Testis (tissue), 3 donors: ENCODE data around the gene IP6K1. TPM values are rescaled to one million over a fixed set of nuclear protein-coding genes. Genes with fewer than 3 reads are reported as not detected.
A peak's percentile ranks its signal among the peaks of the same experiment; 100 is the strongest.

Experiments used
- DNase-seq: peaks from one replicate; pipeline ENCODE4 v3.0.0-alpha.2; 2019
- H3K27ac ChIP-seq, 2 donors: fragments of 200-600 bp; sonication (generic); one replicate each; pipeline ENCODE4 v1.5.1; 2019
- H3K27me3 ChIP-seq: fragments of 200-600 bp; sonication (generic); one replicate; pipeline ENCODE4 v1.5.1; 2019
- H3K36me3 ChIP-seq: fragments of 200-600 bp; sonication (generic); one replicate; pipeline ENCODE4 v1.5.1; 2017; ENCODE audit warnings: low read depth; ENCODE audit errors: missing control alignments
- H3K4me1 ChIP-seq: fragments of 200-600 bp; sonication (generic); one replicate; pipeline ENCODE4 v1.5.1; 2019
- H3K4me3 ChIP-seq, 2 donors: fragments of 200-600 bp; sonication (generic); one replicate each; pipeline ENCODE4 v1.5.1; 2017 to 2019
- H3K9me3 ChIP-seq: fragments of 200-600 bp; sonication (generic); one replicate; pipeline ENCODE4 v1.5.1; 2017
- POLR2A ChIP-seq: fragments of 450-650 bp; IDR thresholded peaks from one replicate; pipeline ENCODE4 v1.6.1; 2017; ENCODE audit warnings: antibody characterized with exemption, mild to moderate bottlenecking, moderate library complexity
- WGBS, 2 donors: methylation state at CpG; one replicate each; pipeline ENCODE4 v1.1.5; 2018; 5-methylcytosine and 5-hydroxymethylcytosine counted together
- intact Hi-C: fragments of 100-400 bp; cut with DNase I; formaldehyde crosslinking; loops from one replicate; pipeline ENCODE4 v1.15.1; 2023; ENCODE audit warnings: low total_unique reads
- polyA plus RNA-seq: library from polyadenylated mRNA; stranded (reverse); fragments of 350-450 nt; fragmentation: Illumina TruSeq; extraction: RNeasy Lipid Tissue Mini Kit (QIAGEN cat#74804); gene quantifications from one replicate; pipeline ENCODE4 v1.2.3, GENCODE V29; 2014; ENCODE audit warnings: low read depth, low replicate concordance; ENCODE audit not compliant: insufficient read depth
- total RNA-seq, 2 donors: library from RNA; depleted of rRNA; stranded (reverse); fragments of >200 nt; gene quantifications; one replicate each; pipeline ENCODE4 v1.2.3, GENCODE V29; 2016
- TF ChIP-seq, protein P1 (sequence below), 3 experiments: fragments of 450-650 bp in 2 of 3; fragments of 200-600 bp in 1 of 3; sonication (generic) in 1 of 3; IDR thresholded peaks; one replicate each; pipeline ENCODE4 v1.5.1; 2016 to 2019; ENCODE audit warnings: antibody characterized with exemption in 3 of 3, mild to moderate bottlenecking in 2 of 3, moderate library complexity in 1 of 3

Gene IP6K1
- total and polyA plus RNA-seq, 3 donors from 2014 or later = 96.0 to 134 (median 97.4) TPM

DNA sequence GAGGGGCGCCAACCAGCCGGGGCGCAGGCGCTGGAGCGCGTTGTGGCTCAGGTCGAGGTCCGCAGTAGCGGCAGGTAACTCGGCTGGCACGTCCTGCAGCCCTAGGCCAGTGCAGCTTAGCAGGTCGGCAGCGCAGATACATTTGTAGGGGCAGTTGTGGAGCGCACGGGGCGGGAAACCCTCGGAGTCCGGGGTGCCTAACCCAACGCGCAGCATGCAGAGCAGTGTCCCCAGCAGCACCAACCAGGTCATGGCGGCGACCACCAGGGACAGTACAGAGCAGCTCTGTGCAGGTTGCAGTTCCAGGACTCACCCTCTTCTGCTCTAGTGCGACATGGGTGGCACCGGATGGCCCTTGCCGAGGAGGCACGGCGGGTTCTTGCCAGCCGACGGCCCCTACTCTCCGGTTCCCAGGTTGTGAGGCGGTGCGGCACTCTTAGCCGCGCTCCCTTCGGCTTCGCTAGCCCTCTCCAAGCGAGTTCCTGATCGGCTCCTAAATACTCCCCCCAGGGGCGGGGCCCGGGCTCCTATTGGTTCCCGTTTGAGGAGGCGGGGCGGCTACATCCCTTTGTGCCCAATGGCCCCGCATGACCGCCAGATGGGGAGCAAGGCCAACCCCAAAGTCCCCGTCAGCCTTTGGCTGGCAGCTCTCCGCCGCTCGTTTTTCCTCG lies 67.0 kb downstream of the IP6K1 start, which contains the start of gene AMIGO3:
Gene AMIGO3 (minus strand): TSS at position 471 of the 671 bp plus-strand sequence. CDS start 219 bp downstream, at position 252.
- H3K9me3 ChIP-seq = no peaks in the 10 kb centered on the region
- WGBS, 2 donors = 1 to 2% methylated on average over 9 to 47 of the region's 50 CpGs
- peaks cover 19% of the 10 kb centered on the region for H3K4me1 ChIP-seq
- no peaks in the 10 kb centered on the region for H3K27me3 ChIP-seq
- H3K4me3 ChIP-seq = peak within 1 kb of the TSS; percentile 33 to 58
- intact Hi-C loops = no loop called here
- peak within 1 kb of the TSS in 1 of 2 donors; percentile 62 for H3K27ac ChIP-seq
- no peaks in the 10 kb centered on the region for H3K36me3 ChIP-seq
- peak; percentile 99 for DNase-seq
- TF ChIP-seq, protein P1, sequence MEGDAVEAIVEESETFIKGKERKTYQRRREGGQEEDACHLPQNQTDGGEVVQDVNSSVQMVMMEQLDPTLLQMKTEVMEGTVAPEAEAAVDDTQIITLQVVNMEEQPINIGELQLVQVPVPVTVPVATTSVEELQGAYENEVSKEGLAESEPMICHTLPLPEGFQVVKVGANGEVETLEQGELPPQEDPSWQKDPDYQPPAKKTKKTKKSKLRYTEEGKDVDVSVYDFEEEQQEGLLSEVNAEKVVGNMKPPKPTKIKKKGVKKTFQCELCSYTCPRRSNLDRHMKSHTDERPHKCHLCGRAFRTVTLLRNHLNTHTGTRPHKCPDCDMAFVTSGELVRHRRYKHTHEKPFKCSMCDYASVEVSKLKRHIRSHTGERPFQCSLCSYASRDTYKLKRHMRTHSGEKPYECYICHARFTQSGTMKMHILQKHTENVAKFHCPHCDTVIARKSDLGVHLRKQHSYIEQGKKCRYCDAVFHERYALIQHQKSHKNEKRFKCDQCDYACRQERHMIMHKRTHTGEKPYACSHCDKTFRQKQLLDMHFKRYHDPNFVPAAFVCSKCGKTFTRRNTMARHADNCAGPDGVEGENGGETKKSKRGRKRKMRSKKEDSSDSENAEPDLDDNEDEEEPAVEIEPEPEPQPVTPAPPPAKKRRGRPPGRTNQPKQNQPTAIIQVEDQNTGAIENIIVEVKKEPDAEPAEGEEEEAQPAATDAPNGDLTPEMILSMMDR (IDR thresholded peaks at IDR 0.05) = peak; percentile 61 to 65 (median 62)
- peak; percentile 69 for TF ChIP-seq POLR2A

DNA sequence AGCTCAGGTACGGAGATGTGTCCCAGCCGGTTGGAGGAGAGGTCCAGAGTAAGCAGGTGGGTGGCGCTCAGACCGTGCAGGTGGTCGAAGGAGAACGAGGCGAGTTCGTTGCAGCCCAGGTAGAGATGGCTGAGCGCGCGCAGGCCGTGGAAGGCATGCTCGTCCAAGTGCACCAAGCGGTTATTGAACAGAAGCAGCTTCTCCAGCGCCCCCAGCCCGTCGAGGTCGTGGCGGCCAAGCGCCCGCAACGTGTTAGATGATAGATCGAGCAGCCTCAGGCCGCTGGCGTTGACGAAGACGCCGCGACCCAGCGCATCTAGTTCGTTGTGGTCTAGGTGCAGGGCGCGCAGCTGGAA lies 67.5 kb downstream of the IP6K1 start:
- TF ChIP-seq, protein P1 (IDR thresholded peaks at IDR 0.05) = no peak
- TF ChIP-seq POLR2A = no peak
- intact Hi-C loops = no loop called here
- H3K4me1 ChIP-seq = peaks cover 19% of the 10 kb centered on the region

DNA sequence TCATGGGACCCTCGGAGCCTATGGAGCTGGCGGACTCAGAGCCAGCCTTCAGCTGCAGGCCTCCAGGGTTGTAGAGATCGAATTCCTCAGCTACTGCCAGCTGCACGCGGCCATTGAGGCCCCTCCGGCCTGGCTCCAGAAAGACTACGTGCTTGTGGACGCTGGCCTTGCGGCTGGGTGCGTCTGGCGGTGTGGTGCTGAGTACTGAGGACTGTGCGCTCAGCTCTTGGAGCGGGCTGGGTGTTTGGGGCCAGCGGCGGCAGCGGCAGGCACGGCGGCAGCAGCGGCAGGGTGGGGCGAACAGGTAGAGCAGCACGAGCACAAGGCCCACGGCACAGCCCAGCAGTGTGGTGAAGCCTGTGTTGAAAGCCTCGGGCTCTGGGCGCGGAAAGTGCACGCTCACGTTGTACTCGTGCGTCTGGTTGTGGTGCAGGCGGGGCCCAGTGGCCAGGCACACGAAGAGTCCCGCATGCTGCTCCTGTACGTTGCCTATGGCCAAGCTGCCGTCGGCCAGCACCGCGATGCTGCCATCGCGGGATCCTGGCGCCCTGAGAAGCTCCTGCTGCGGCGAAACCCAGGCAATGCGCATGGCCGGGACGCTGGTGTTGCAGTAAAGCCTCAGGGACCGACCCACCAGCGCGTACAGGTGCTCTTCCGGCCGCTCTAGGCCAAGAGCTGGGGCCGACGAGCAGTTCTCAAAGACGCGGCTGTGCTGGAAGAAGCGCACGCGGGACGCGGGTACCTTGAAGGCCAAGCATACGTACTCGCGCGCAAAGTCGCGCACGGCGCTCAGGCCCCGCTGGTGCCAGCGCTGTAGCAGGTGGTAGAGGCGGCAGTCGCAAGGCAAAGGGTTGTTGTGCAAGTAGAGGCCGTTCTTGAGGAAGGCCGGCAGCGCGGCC lies 68.1 kb downstream of the IP6K1 start:
- DNase-seq = no peak
- intact Hi-C loops = no loop called here
- TF ChIP-seq POLR2A = no peak
- TF ChIP-seq, protein P1 (IDR thresholded peaks at IDR 0.05) = no peak
- 15 to 60% methylated on average over 12 to 72 of the region's 75 CpGs for WGBS, 2 donors
- Histone ChIP-seq H3K27me3 (no peaks in the 10 kb centered on the region), H3K27ac (peak overlapping the region in 1 of 2 donors; percentile 6), H3K4me3 (peak overlapping the region in 1 of 2 donors; percentile 58), H3K9me3 (no peaks in the 10 kb centered on the region), H3K4me1 (peaks cover 18% of the 10 kb centered on the region), H3K36me3 (no peaks in the 10 kb centered on the region)

More for the DNA sequence above, 67.5 kb downstream of the IP6K1 start:
- H3K27ac ChIP-seq = no peak overlapping the region
- no peaks in the 10 kb centered on the region for H3K9me3 ChIP-seq
- DNase-seq = no peak
- no peaks in the 10 kb centered on the region for H3K36me3 ChIP-seq
- H3K27me3 ChIP-seq = no peaks in the 10 kb centered on the region
- peak overlapping the region; percentile 33 to 58 for H3K4me3 ChIP-seq
- WGBS, 2 donors = 4 to 14% methylated on average over 21 to 31 of the region's 33 CpGs

DNA sequence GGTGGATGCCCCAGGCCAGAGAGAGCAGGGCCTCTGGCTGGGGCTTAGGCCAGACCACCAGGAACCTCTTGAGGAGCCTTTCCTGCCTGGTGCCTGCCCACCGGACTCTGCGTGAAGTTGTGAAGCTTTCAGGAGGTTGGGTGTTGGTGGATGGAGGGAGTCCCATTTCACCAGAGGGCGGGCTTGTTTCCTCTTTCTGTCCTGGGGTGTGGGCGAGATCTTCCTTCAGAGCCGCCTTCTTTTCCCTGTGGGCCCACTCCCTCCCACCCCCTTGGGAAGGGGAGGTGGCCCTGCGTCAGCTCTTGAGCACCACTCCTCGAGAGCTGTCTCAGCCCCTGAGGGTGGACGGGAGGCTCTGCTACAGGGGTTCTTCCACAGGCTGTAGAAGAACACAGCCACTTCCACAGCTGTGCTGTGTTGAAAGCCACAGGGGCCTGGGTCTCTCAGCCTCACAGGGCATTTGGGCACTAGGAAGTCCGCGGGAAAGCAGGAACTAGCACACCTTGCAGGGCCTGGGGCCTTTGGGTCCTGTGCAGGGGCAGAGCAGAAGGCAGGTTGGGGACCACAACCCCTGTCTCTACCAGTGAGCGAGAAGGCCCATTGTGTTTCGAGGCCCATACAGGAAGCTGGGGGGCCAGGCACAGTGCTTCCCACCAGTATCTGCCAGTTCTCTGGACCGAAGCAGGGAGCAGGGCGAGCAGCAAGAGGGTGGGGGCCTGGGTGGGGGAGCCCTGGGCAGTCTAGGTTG lies 69.0 kb downstream of the IP6K1 start:
- Histone ChIP-seq H3K27me3 (no peaks in the 10 kb centered on the region), H3K4me3 (no peak overlapping the region), H3K4me1 (peaks cover 10% of the 10 kb centered on the region), H3K27ac (peak overlapping the region in 1 of 2 donors; percentile 6), H3K9me3 (no peaks in the 10 kb centered on the region), H3K36me3 (no peaks in the 10 kb centered on the region)
- intact Hi-C loops = no loop called here
- TF ChIP-seq, protein P1 (IDR thresholded peaks at IDR 0.05) = no peak
- TF ChIP-seq POLR2A = no peak
- WGBS, 2 donors = 85 to 88% methylated on average over 8 to 14 of the region's 14 CpGs
- no peak for DNase-seq
